ENCODE results near the gene KLRC2. TPM values are rescaled to one million over a fixed set of nuclear protein-coding genes. Genes with fewer than 3 reads are reported as not detected.
A peak's percentile ranks its signal among the peaks of the same experiment; 100 is the strongest.
"Not testable (repeated sequence)": the region's sequence is repeated elsewhere in the genome, so short reads cannot be mapped to it uniquely, and the experiment has no call there.

KLRC2 gene
- total RNA-seq, 1 experiment from 2014 or later, result not detected

DNA sequence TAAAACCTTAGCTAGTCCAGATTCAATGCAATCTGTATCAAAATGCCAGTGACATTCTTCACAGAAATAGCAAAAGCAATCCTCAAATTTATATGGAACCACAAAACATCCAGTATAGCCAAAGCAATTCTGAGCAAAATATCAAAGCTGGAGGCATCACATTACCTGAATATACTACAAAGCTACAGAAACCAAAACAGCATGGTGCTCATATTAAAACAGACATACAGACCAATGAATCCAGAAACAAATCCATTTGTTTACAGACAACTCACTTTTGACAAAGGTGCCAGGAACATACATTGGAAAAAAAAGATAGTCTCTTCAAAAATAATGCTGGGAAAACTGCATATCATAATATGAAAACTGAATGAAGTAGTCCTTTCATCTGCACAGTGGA lies 31.0 kb downstream of the KLRC2 start:
- no peaks in the 10 kb centered on the region for H3K9me3 Mint-ChIP-seq (ENCODE audit: low read depth, unreplicated experiment)
- CTCF ChIA-PET, result no interaction called here
- no peak for DNase-seq
- BruUV-seq (replicated peaks), result no TSS peak
- no peaks in the 10 kb centered on the region for H3K36me3 Mint-ChIP-seq (ENCODE audit: insufficient read depth, unreplicated experiment)
- TF ChIP-seq, protein P1, sequence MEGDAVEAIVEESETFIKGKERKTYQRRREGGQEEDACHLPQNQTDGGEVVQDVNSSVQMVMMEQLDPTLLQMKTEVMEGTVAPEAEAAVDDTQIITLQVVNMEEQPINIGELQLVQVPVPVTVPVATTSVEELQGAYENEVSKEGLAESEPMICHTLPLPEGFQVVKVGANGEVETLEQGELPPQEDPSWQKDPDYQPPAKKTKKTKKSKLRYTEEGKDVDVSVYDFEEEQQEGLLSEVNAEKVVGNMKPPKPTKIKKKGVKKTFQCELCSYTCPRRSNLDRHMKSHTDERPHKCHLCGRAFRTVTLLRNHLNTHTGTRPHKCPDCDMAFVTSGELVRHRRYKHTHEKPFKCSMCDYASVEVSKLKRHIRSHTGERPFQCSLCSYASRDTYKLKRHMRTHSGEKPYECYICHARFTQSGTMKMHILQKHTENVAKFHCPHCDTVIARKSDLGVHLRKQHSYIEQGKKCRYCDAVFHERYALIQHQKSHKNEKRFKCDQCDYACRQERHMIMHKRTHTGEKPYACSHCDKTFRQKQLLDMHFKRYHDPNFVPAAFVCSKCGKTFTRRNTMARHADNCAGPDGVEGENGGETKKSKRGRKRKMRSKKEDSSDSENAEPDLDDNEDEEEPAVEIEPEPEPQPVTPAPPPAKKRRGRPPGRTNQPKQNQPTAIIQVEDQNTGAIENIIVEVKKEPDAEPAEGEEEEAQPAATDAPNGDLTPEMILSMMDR (IDR thresholded peaks at IDR 0.05; ENCODE audit: unreplicated experiment), result no peak
- H3K4me3 Mint-ChIP-seq (ENCODE audit: low read depth, unreplicated experiment), result no peak overlapping the region
- H3K4me1 Mint-ChIP-seq (ENCODE audit: low read depth, unreplicated experiment), result no peaks in the 10 kb centered on the region
- no peak overlapping the region for H3K27ac Mint-ChIP-seq (ENCODE audit: unreplicated experiment)
- intact Hi-C loops (cut with micrococcal nuclease; ENCODE audit: unreplicated experiment), result no loop called here
- H3K27me3 Mint-ChIP-seq (ENCODE audit: unreplicated experiment), result no peaks in the 10 kb centered on the region

DNA sequence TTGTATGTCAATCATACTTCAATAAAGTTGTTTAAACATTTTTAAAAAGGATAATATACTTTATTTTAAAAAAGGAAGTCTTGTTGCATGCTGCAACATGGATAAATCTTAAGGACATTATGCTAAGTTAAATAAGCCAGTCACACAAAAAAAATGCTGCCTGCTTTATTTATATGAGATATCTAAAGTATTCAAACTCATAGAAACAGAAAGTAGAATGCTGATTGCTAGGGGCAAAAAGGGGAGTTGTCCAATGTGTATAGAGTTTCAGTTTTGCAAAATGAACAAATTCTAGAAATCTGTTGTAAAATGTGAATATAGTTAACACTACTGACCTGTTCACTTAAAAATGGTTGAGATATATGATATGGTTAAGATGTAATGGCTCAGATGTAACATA lies 35.0 kb downstream of the KLRC2 start:
- no peak overlapping the region for H3K4me3 Mint-ChIP-seq (ENCODE audit: low read depth, unreplicated experiment)
- intact Hi-C loops (cut with micrococcal nuclease; ENCODE audit: unreplicated experiment), result no loop called here
- H3K4me1 Mint-ChIP-seq (ENCODE audit: low read depth, unreplicated experiment), result peaks cover 3% of the 10 kb centered on the region
- no TSS peak for BruUV-seq (replicated peaks)
- CTCF ChIA-PET, result no interaction called here
- H3K9me3 Mint-ChIP-seq (ENCODE audit: low read depth, unreplicated experiment), result no peaks in the 10 kb centered on the region
- H3K27ac Mint-ChIP-seq (ENCODE audit: unreplicated experiment), result no peak overlapping the region
- H3K27me3 Mint-ChIP-seq (ENCODE audit: unreplicated experiment), result no peaks in the 10 kb centered on the region
- TF ChIP-seq, protein P1 (IDR thresholded peaks at IDR 0.05; ENCODE audit: unreplicated experiment), result no peak
- DNase-seq, result no peak
- H3K36me3 Mint-ChIP-seq (ENCODE audit: insufficient read depth, unreplicated experiment), result peaks cover under 1% of the 10 kb centered on the region

- Mint-ChIP-seq H3K4me3 (ENCODE audit: low read depth, unreplicated experiment) (no peak overlapping the region), H3K4me1 (ENCODE audit: low read depth, unreplicated experiment) (peaks cover 24% of the 10 kb centered on the region), H3K9me3 (ENCODE audit: low read depth, unreplicated experiment) (no peaks in the 10 kb centered on the region), H3K36me3 (ENCODE audit: insufficient read depth, unreplicated experiment) (peaks cover 6% of the 10 kb centered on the region), H3K27me3 (ENCODE audit: unreplicated experiment) (no peaks in the 10 kb centered on the region), H3K27ac (ENCODE audit: unreplicated experiment) (no peak overlapping the region)
- CTCF ChIA-PET, result no interaction called here
- DNase-seq, result no peak
- intact Hi-C loops (cut with micrococcal nuclease; ENCODE audit: unreplicated experiment), result no loop called here
- no TSS peak for BruUV-seq (replicated peaks)
- TF ChIP-seq, protein P1 (IDR thresholded peaks at IDR 0.05; ENCODE audit: unreplicated experiment), result no peak
These were observed 37.6 kb downstream of the KLRC2 start for GRCh38 chr12:10398168-10398567.

DNA sequence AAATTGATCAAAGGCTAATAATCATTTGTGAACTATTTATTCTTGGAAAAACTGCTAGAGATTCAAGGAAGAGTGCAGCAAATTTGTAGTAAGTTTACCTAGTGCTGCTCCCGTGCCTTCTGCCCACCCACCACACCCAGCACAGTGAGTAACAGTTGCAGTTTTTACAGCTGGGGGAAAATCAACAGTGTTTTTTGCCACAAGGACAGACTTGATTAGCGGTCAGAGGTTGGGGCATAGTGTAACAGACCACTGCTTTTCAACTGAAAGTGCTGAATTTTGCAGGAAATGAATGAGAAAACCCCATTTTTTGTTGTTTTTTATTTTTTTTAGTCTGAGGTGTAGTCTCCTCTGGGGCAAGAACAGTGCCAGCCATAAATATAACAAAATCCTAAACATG lies 38.5 kb downstream of the KLRC2 start:
- no peak overlapping the region for H3K27ac Mint-ChIP-seq (ENCODE audit: unreplicated experiment)
- H3K4me3 Mint-ChIP-seq (ENCODE audit: low read depth, unreplicated experiment), result no peak overlapping the region
- CTCF ChIA-PET, result interaction anchor here (0.6 to 0.7 kb wide), 2 partner anchors 14 to 31 kb away, joined by 3 to 4 read pairs; no protein-coding TSS in a partner anchor
- H3K9me3 Mint-ChIP-seq (ENCODE audit: low read depth, unreplicated experiment), result no peaks in the 10 kb centered on the region
- TF ChIP-seq, protein P1 (IDR thresholded peaks at IDR 0.05; ENCODE audit: unreplicated experiment), result no peak
- no peak for DNase-seq
- BruUV-seq (replicated peaks), result no TSS peak
- peaks cover 6% of the 10 kb centered on the region for H3K36me3 Mint-ChIP-seq (ENCODE audit: insufficient read depth, unreplicated experiment)
- intact Hi-C loops (cut with micrococcal nuclease; ENCODE audit: unreplicated experiment), result no loop called here
- H3K27me3 Mint-ChIP-seq (ENCODE audit: unreplicated experiment), result no peaks in the 10 kb centered on the region
- H3K4me1 Mint-ChIP-seq (ENCODE audit: low read depth, unreplicated experiment), result peaks cover 30% of the 10 kb centered on the region

DNA sequence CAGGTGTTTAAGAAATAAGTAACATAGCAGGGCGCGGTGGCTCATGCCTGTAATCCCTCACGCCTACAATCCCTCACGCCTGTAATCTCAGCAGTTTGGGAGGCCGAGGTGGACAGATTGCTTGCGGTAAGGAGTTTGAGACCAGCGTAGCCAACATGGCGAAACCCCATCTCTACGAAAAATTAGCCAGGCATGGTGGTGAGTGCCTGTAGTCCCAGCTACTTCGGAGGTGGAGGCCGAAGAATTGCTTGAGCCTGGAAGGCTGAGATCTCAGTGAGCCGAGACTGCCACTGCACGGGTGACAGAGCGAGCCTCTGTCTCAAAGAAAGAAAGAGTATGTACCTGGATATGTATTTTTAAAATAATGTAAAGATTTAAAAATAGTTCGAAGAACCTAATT lies 39.6 kb downstream of the KLRC2 start:
- BruUV-seq (replicated peaks); CTCF ChIA-PET; DNase-seq; H3K9me3 Mint-ChIP-seq (ENCODE audit: low read depth, unreplicated experiment); H3K36me3 Mint-ChIP-seq (ENCODE audit: insufficient read depth, unreplicated experiment); intact Hi-C loops (cut with micrococcal nuclease; ENCODE audit: unreplicated experiment); H3K27me3 Mint-ChIP-seq (ENCODE audit: unreplicated experiment): not testable (repeated sequence)
- Mint-ChIP-seq H3K4me1 (ENCODE audit: low read depth, unreplicated experiment) (peaks cover 32% of the 10 kb centered on the region), H3K27ac (ENCODE audit: unreplicated experiment) (peak overlapping the region; percentile 97), H3K4me3 (ENCODE audit: low read depth, unreplicated experiment) (peak overlapping the region; percentile 58)
